HG03460 (cell line): Measurements from ENCODE around the gene GNA15.

Experiments
- ATAC-seq: cut with Tn5 transposase; IDR thresholded peaks from one replicate; pipeline ENCODE4 v1.9.1; 2021; ENCODE audit not compliant: unreplicated experiment

GNA15 gene

DNA sequence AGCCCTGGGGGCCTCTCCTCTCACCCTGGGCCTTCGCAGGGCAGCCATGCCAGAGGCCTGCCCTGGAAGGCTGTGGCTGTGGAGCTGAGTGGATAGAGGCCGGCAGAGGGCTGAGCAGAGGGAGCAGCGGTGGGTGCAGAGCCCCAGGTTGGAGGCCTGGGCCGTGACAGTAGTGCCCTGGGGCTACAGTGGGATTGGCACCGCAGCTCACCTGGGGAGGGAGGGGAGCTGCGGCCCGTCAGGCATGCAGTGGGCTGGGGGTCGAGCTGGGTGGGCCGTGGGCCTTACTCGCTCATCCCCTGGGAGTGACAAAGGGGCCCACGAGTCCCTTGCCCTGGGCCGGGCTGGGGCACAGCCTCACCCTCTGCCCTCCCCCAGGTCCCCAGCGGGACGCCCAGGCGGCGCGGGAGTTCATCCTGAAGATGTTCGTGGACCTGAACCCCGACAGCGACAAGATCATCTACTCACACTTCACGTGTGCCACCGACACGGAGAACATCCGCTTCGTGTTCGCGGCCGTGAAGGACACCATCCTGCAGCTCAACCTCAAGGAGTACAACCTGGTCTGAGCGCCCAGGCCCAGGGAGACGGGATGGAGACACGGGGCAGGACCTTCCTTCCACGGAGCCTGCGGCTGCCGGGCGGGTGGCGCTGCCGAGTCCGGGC, 15.1 kb upstream of the GNA15 start:
- ATAC-seq: no peak

- no peak for ATAC-seq
Observed at GRCh38 chr19:3121396-3121795, 14.4 kb upstream of the GNA15 start.

- no peak for ATAC-seq
Observed at GRCh38 chr19:3121821-3122511, 13.9 kb upstream of the GNA15 start.

DNA sequence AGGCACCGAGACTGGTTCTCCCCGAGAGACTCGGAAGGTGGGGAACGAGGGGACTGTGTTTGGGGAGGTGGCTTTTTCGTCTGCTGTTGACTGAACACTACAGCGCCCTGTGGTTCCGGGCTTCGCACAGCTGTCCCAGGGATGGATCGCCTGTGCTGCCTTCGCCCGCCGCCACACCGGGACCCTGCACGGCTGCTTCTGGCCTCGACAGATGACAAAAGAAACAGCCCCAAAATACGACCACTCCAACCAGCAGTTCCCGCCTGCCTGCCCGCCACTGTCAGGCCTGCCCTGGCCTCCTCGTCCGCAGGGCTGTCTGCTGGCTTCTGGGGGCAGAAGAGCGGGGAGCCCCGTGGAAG, 13.3 kb upstream of the GNA15 start:
- no peak for ATAC-seq

DNA sequence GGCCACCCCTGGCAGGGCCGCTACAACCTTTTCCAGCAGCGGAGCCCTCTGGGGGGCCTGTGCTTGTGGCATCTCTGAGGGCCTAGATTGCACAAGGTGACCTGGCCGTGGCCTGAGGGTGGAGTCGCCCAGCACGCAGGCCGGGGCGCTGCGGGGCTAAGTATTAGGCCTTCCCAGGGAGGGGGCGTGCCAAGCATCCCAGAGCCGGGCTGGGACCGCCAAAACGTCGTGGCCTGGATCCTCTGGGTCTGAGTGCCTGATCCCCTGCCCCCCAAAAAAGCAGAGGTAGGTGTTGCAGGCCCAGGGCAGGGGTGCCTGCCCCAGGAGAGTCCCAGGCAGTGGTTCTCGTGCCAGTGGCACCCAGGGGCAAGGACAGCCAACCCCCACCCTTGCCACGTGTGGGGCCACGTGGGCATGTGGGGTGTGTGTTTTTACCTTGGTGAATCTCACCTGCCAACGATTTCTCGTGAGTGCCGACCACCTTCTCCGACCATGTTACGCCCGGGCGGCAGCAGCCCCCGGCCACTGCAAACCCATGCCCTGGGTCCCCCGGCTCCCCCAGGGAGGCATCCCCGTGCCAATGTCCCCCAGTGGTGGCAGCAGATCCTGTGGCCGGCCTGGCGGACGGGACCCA, 12.6 kb upstream of the GNA15 start:
- no peak for ATAC-seq

- no peak for ATAC-seq
Observed at GRCh38 chr19:3123956-3124355, 11.9 kb upstream of the GNA15 start.

GRCh38 chr19:3124630-3125029, 11.2 kb upstream of the GNA15 start:
- ATAC-seq: no peak

GRCh38 chr19:3125900-3126524, 9.8 kb upstream of the GNA15 start:
- ATAC-seq: no peak

DNA sequence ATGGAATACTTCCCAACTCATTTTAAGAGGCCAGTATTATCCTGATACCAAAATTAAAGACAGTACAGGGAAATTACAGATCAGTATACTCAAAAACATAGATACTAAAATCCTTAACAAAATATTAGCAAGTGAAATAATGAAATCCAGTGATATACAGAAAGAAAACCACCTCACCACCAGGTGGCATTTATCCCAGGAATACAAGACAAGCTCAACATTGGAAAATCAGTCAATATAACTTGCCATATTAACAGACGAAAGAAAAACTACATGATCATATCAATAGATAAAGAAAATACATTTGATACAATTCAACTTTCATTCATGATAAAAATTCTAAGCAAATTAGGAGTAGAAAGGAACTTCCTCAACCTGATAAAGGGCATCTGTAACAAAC, 6.7 kb upstream of the GNA15 start:
- ATAC-seq: no peak

DNA sequence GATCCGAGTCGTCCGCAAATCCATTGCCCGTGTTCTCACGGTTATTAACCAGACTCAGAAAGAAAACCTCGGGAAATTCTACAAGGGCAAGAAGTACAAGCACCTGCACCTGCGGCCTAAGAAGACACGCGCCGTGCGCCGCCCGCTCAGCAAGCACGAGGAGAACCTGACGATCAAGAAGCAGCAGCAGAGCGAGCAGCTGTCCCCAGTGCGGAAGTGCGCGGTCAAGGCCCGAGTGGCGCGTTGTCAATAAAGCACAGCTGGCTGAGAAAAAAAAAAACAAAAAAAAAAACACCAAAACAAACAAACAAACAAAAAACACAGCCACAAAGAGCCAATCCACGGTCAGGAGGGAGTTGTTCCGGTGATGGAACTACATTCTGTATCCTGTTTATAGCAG, 4.7 kb upstream of the GNA15 start:
- no peak for ATAC-seq

DNA sequence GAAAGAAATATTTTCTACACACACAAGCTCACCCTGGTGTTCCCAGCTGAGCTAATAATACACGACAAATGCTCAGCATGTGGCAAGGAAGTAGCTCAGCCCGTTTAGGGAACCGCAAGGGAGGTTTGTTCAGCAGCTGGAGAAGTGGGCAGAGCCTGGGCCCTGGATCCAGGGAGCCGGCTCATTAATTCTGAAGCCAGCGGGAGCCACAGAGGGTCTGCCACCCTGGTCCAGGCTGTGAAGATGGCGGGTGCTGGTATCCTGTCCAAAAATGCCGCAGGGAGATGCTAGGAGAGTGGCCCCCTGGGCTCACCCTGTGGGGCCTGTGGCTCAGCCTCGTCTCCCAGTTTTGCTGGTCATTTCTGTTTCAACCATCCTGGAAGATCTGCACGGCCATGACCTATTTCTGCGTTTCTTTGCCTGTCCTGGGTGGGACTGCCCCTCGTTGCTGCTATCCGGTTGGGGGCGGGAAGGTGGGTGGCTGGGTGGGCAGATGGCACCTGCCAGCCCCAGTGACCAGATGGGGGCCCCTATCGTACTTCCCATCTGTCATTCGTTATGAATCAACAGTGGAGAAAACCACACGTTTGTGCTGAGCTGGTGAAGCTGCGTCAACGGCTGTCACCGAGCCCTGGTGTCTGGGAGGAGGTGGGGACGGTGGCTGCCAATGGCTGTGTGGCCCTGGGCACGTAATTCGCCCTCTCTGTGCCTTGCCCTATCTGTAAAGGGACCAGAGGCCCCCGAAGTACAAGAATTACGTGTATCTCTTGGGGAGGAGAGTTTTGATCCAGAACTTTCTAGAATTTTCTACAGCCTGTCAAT, 2.7 kb upstream of the GNA15 start:
- peak; percentile 52 for ATAC-seq

GRCh38 chr19:3133793-3134116, 2.1 kb upstream of the GNA15 start:
- no peak for ATAC-seq

DNA sequence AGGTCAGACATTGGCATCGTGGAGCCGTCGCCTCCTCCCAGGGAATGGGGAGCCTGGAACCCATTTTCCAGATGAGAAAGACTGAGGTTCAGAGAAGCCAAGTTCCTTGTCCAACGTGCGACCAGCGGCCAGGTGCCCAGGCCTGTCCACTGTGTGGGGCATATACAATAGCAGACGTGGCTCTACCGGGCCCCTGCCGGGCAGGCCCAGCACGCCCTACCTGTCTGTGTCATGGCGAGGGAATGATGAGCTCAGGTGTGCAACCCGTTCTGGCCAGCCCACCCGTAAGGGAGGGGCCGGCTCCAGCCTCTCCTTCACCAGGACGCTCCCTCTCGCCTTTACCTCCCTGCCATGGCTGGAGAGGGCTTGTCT, 837 bp downstream of the GNA15 start:
- no peak for ATAC-seq

DNA sequence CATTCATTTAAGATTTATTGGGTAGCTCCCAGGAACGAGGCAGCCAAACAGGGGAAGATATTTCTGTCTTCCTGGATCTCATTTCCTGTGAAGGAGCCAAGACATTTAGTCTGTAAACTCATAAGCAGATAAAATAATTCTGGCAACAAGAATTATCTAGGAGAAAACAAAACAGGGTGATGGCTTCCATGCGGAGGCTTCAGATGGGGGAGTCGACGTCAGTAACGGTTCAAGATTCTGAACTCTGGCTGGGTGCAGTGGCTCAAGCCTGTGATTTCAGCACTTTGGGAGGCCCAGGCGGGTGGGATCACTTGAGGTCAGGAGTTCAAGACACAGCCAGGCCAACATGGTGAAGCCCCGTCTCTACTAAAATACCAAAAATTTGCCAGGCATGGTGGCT, 1.3 kb downstream of the GNA15 start:
- no peak for ATAC-seq

DNA sequence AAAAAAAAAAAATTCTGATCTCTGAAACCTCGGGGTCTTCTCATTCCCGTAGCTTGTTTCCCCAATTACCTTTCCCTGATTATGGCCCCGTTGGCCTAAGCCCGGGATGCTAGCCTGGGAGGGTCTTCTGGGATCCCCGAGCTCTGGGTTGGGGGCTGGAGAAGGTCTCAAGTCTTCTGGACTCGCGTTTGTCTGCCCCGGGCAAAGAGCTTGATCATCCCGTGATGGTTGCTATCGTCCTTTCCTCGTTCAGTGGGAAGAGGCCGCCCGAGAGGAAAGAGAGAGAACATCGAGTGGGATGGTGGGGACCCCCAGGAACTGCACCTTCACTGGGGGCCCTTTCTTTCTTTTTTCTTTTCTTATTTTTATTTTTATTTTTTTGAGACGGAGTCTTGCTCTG, 2.4 kb downstream of the GNA15 start:
- no peak for ATAC-seq

DNA sequence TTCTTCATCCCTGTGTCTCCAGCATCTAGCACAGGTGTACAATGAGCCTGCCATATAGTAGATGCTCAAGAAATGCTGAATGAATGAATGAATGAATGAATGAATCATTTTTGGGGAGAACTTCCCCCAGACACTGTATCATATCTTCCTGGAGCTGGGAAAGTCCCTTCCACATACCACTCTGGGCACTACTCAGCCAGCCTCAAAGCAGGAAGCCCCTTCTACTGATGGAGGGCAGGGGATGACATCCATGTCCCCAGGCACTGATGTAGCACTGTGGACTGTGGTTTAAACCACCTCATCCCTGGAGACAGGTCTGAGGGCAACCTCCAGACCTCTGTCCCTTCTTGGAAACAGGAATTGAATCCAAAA, 4.8 kb downstream of the GNA15 start:
- no peak for ATAC-seq

DNA sequence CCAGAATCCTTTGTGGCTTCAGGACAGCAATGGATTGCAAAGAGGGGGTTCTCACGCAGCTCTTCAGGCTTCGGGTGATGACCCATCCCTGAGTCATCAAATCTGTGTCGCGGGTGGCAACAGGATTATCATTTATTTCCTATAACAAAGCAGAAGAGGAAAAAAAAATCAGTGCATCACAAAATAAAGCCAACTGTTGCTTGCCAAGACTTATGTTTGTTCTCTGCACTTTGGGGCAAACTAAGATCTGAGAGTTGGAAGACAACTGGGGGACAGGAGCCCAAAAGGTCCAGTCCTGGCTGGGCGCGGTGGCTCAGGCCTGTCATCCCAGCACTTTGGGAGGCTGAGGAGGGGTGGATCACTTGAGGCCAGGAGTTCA, 6.4 kb downstream of the GNA15 start:
- ATAC-seq: no peak

DNA sequence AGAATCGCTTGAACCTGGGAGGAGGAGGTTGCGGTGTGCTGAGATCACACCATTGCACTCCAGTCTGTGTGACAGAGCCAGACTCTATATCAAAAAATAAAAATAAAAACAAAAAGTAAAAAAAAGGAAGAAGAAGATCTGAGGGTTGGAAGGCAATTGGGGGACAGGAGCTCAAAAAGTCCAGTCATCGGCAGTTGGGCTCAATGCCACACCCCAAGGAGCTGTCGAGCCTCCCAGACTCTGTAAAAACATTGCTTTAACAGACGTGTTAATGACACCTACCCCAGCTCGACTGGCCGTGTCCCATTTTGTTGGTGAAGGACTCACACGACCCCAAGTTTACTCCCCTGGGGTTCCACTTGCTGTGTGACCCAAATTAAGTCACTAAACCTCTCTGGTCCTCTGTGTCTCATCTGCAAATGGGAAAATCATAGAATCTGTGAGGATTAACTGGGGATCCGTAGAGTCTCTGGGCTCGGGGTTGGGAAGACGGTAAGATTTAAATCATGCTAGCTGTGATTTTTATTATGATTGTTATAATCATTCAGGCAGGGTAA, 7.0 kb downstream of the GNA15 start:
- ATAC-seq: no peak

- ATAC-seq: no peak
Observed at GRCh38 chr19:3145909-3146676, 10.3 kb downstream of the GNA15 start.

DNA sequence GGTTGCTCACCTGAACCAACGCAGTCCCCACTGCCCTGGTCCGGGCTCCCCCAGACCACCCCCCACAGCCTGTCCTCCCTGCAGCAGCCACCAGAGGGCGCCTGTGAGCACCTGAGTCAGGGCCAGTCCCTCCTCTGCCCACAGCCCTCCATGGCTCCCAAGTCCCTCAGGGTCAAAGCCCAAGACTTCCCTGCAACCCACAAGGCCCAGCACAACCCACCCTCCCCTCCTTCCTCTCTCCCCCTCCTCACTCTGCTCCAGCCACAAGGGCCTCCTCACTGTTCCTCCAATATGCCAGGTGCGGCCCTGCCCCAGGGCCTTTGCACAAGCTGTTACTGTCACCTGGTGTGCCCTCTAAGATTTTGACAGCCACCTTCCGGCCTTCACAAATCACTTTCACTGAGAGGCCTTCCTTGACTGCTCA, 10.9 kb downstream of the GNA15 start:
- ATAC-seq: no peak
